ENCODE results near the gene APLNR.

The APLNR gene

DNA sequence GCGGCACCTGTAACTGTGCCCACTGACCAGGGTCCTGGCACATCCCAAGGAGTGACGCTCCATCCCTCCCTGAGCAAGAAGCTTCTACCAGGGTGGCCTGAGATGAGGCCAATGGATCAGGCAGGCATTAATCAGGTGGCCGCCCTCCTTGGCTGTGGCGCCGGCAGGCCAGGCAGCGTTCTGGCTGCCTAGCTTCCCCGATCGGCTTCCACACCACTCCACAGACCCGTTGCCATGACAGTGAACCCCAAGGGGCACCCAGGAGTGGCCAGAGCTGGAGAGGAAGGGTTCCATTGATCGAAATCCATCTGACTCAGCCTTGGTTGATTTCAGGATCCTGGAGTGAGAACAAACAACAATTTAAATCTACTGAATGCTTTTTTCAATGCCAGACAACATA lies 34.8 kb downstream of the APLNR start:
- no peak for TF ChIP-seq CTCF (IDR thresholded peaks at IDR 0.05; ENCODE audit: low read depth, low read length, missing control alignments)
- no peak for DNase-seq (ENCODE audit: extremely low read depth, low read depth)
- no peak overlapping the region for H3K4me3 ChIP-seq (replicated peaks; ENCODE audit: low read depth, low read length)

GRCh38 chr11:57200917-57201316 lies 36.1 kb downstream of the APLNR start:
- no peak overlapping the region for H3K4me3 ChIP-seq (replicated peaks; ENCODE audit: low read depth, low read length)
- DNase-seq (ENCODE audit: extremely low read depth, low read depth) = no peak
- no peak for TF ChIP-seq CTCF (IDR thresholded peaks at IDR 0.05; ENCODE audit: low read depth, low read length, missing control alignments)

DNA sequence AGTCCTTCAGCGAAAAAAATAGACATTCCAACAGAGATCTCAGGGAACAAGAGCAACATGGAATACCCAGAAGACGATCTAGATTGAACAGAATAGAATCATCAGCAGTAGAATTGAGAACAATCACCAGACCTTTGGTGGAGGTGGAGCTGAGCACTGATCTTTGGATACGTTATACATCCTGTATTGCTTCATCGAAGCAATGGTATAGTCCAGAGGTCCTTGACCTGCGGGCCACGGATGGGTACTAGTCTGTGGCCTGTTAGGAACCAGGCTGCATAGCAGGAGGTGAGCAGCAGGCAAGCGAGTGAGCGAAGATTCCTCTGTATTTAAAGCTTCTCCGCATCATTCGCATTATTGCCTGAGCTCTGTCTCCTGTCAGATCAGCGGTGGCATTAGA lies 37.7 kb downstream of the APLNR start:
- no peak for TF ChIP-seq CTCF (IDR thresholded peaks at IDR 0.05; ENCODE audit: low read depth, low read length, missing control alignments)
- no peak for DNase-seq (ENCODE audit: extremely low read depth, low read depth)
- H3K4me3 ChIP-seq (replicated peaks; ENCODE audit: low read depth, low read length) = no peak overlapping the region

DNA sequence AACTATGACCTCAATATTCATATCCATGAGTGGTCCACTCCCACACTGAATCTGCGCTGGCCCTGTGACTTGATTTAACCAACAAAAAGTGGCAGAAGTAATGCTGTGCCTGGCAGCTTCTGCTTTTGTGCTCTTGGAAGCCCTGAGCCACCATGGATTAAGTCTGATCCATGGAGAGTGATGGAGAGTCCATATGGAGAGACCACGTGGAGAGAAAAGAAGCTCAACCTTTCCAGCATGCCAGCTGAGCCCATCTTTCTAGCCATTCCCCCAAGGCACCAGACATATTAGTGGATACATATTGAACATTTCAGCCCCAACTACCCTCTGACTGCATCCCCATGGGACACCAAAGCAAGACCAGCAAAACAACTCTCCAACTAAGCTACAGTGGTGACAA lies 39.3 kb downstream of the APLNR start:
- no peak overlapping the region for H3K4me3 ChIP-seq (replicated peaks; ENCODE audit: low read depth, low read length)
- no peak for TF ChIP-seq CTCF (IDR thresholded peaks at IDR 0.05; ENCODE audit: low read depth, low read length, missing control alignments)
- DNase-seq (ENCODE audit: extremely low read depth, low read depth) = no peak

DNA sequence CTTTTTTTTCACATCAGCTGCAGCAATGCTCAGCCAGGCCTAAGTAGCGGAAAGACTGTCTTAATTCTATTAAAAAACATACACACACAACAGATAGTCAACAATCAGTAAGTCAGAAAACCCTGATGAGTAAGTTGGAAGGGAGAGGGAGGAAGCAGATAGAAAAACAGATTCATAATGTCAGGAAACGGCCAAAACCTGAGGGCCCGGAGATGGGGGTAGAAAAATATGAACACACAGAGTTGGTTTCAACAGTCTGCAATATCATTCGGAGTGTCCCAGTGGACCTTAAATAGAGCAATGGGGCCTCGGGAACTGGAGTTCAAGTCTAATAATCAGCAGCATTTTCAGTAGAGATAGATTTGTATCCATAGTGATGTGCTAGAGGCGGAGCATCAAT lies 40.5 kb downstream of the APLNR start:
- TF ChIP-seq CTCF (IDR thresholded peaks at IDR 0.05; ENCODE audit: low read depth, low read length, missing control alignments) = no peak
- H3K4me3 ChIP-seq (replicated peaks; ENCODE audit: low read depth, low read length) = no peak overlapping the region
- DNase-seq (ENCODE audit: extremely low read depth, low read depth) = no peak

- no peak for TF ChIP-seq CTCF (IDR thresholded peaks at IDR 0.05; ENCODE audit: low read depth, low read length, missing control alignments)
- no peak for DNase-seq (ENCODE audit: extremely low read depth, low read depth)
- no peak overlapping the region for H3K4me3 ChIP-seq (replicated peaks; ENCODE audit: low read depth, low read length)
Measured at GRCh38 chr11:57192316-57192715, 44.7 kb downstream of the APLNR start.
